ENCODE measurements around the gene ZBTB32. TPM values are rescaled to one million over a fixed set of nuclear protein-coding genes. Genes with fewer than 3 reads are reported as not detected.
"Not testable (repeated sequence)": the region's sequence is repeated elsewhere in the genome, so short reads cannot be mapped to it uniquely, and the experiment has no call there.

The ZBTB32 gene, protein sequence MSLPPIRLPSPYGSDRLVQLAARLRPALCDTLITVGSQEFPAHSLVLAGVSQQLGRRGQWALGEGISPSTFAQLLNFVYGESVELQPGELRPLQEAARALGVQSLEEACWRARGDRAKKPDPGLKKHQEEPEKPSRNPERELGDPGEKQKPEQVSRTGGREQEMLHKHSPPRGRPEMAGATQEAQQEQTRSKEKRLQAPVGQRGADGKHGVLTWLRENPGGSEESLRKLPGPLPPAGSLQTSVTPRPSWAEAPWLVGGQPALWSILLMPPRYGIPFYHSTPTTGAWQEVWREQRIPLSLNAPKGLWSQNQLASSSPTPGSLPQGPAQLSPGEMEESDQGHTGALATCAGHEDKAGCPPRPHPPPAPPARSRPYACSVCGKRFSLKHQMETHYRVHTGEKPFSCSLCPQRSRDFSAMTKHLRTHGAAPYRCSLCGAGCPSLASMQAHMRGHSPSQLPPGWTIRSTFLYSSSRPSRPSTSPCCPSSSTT
- total RNA-seq (2021; ENCODE audit: unreplicated experiment) (not detected), Bru-seq, nascent RNA (percentile 7 among the genes with signal in this experiment), BruChase-seq, experiment 1, labeled RNA remaining after a 2-hour chase (percentile 7 among the genes with signal in this experiment), BruChase-seq, experiment 2, labeled RNA remaining after a 6-hour chase (percentile 22 among the genes with signal in this experiment)
- polyA plus RNA-seq (2012; ENCODE audit: insufficient read length) = 0.53 TPM
- long read RNA-seq, partial matches to known transcripts = 0 of 4 reads
- long read RNA-seq, other reads (novel, unspliced or antisense) = 4 of 4 reads

DNA sequence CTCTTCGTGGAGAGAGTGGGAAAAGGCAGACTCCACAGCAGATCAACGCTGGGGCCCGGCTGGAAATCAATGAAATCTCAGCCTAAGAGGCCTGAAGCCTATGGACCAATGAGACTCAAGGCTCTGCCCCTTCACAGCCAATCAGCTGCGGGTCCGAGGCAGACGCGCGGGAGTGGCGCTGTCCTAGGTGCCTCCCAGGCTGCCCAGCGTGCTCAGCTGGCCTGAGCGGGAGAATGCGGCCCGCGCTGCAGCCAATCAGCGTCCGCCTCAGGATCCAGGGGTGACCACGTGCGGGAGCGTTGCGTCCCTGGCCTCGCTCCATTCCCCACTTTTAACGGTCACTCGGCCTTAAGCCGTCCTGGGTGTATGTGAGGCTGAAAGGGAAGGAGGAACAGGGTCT is at the start of gene ZBTB32:
Gene ZBTB32 (plus strand): TSS at position 341 of the 400 bp plus-strand sequence. CDS start 10,069 bp downstream, outside the sequence.
- in situ Hi-C loops (cut with HindIII; ENCODE audit: low pct_unique_long_range_greater_than_20kb, low sequenced_read_pairs) = no loop called here
- POLR2A ChIA-PET = no interaction called here

DNA sequence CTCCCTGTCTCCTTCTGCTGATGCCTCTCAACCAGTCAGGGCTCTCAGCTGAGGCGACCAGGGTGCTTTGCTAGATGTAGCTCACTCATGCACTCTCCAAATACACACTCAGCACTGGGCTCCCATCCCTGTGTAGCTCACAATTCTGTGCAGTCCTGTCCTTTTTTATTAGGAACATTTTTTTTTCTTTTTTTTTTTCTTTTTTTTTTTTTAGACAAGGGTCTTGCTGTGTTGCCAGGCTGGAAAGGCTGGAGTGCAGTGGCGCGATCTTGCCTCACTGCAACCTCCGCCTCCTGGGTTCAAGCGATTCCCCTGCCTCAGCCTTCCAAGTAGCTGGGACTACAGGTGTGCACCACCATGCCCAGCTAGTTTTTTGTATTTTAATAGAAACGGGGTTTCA is 49.5 kb upstream of the ZBTB32 start:
- not testable (repeated sequence) for H3K4me3 ChIP-seq (ENCODE audit: low read depth in 2 of 2, low read length in 2 of 2)

More for the DNA sequence above, at the start of gene ZBTB32:
- H3K36me3 ChIP-seq (ENCODE audit: control insufficient read depth, insufficient read depth, low read length) = no peaks in the 10 kb centered on the region
- CTCF ChIA-PET = no interaction called here
- no peaks in the 10 kb centered on the region for H3K27me3 ChIP-seq (ENCODE audit: control insufficient read depth, insufficient read depth, low read length)
- no TSS peak for BruUV-seq (replicated peaks)
- H3K9me3 ChIP-seq (ENCODE audit: control insufficient read depth, insufficient read depth, low read depth, low read length) = no peaks in the 10 kb centered on the region
- TF ChIP-seq, protein P1, sequence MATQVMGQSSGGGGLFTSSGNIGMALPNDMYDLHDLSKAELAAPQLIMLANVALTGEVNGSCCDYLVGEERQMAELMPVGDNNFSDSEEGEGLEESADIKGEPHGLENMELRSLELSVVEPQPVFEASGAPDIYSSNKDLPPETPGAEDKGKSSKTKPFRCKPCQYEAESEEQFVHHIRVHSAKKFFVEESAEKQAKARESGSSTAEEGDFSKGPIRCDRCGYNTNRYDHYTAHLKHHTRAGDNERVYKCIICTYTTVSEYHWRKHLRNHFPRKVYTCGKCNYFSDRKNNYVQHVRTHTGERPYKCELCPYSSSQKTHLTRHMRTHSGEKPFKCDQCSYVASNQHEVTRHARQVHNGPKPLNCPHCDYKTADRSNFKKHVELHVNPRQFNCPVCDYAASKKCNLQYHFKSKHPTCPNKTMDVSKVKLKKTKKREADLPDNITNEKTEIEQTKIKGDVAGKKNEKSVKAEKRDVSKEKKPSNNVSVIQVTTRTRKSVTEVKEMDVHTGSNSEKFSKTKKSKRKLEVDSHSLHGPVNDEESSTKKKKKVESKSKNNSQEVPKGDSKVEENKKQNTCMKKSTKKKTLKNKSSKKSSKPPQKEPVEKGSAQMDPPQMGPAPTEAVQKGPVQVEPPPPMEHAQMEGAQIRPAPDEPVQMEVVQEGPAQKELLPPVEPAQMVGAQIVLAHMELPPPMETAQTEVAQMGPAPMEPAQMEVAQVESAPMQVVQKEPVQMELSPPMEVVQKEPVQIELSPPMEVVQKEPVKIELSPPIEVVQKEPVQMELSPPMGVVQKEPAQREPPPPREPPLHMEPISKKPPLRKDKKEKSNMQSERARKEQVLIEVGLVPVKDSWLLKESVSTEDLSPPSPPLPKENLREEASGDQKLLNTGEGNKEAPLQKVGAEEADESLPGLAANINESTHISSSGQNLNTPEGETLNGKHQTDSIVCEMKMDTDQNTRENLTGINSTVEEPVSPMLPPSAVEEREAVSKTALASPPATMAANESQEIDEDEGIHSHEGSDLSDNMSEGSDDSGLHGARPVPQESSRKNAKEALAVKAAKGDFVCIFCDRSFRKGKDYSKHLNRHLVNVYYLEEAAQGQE (IDR thresholded peaks at IDR 0.05; ENCODE audit: insufficient read depth in 1 of 2, low read depth in 2 of 2, low read length in 1 of 2) = peak; percentile 84 to 91
- TF ChIP-seq, protein P2, sequence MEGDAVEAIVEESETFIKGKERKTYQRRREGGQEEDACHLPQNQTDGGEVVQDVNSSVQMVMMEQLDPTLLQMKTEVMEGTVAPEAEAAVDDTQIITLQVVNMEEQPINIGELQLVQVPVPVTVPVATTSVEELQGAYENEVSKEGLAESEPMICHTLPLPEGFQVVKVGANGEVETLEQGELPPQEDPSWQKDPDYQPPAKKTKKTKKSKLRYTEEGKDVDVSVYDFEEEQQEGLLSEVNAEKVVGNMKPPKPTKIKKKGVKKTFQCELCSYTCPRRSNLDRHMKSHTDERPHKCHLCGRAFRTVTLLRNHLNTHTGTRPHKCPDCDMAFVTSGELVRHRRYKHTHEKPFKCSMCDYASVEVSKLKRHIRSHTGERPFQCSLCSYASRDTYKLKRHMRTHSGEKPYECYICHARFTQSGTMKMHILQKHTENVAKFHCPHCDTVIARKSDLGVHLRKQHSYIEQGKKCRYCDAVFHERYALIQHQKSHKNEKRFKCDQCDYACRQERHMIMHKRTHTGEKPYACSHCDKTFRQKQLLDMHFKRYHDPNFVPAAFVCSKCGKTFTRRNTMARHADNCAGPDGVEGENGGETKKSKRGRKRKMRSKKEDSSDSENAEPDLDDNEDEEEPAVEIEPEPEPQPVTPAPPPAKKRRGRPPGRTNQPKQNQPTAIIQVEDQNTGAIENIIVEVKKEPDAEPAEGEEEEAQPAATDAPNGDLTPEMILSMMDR (IDR thresholded peaks at IDR 0.05) = no peak
- ATAC-seq (no peak), DNase-seq (ENCODE audit: low read depth, low spot score) (no peak)
- H3K4me1 ChIP-seq (ENCODE audit: control insufficient read depth, insufficient read depth, low read length) = 0 out of 2 replicates have a peak, but pooled peaks cover 5% of the 10 kb centered on the region
- peak within 1 kb of the TSS in 1 of 2 experiments; percentile 80; a peak in 1 of 4 replicates for H3K4me3 ChIP-seq (ENCODE audit: low read depth in 2 of 2, low read length in 2 of 2)
- H3K27ac ChIP-seq (ENCODE audit: low read length) = no peak within 1 kb of the TSS
- intact Hi-C loops (cut with micrococcal nuclease; ENCODE audit: unreplicated experiment) = no loop called here

DNA sequence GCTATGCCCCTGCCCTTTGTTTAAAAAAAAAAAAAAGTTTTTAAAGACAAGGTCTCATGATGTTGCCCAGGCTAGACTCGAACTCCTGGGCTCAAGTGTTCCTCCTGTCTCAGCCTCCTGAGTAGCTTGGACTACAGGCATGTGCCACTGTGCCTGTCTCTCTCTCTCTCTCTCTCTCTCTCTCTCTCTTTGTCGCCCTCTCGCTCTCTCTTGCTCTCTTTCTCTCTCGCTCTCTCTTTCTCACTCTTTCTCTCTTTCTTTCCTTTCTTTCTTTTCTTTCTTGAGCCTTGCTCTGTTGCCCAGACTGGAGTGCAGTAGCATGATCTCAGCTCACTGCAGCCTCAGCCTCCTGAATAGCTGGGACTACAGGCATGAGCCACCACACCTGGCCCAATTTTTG is 48.8 kb upstream of the ZBTB32 start:
- no TSS peak for BruUV-seq (replicated peaks)
- H3K4me3 ChIP-seq (ENCODE audit: low read depth in 2 of 2, low read length in 2 of 2) = no peak overlapping the region
- ChIA-PET POLR2A (interaction anchor here (0.6 to 0.7 kb wide), 4 partner anchors 7 to 681 kb away, joined by 3 to 9 read pairs (median 6); no protein-coding TSS in a partner anchor), CTCF (interaction anchor here (0.5 kb wide), 1 partner anchor 90 kb away, joined by 4 read pairs; the partner anchor contains the start of genes PSENEN and U2AF1L4)
- no peaks in the 10 kb centered on the region for H3K4me1 ChIP-seq (ENCODE audit: control insufficient read depth, insufficient read depth, low read length)
- H3K27ac ChIP-seq (ENCODE audit: low read length) = no peak overlapping the region
- H3K36me3 ChIP-seq (ENCODE audit: control insufficient read depth, insufficient read depth, low read length) = peaks cover 24% of the 10 kb centered on the region
- DNase-seq (ENCODE audit: low read depth, low spot score) (no peak), ATAC-seq (no peak)
- no peaks in the 10 kb centered on the region for H3K27me3 ChIP-seq (ENCODE audit: control insufficient read depth, insufficient read depth, low read length)
- intact Hi-C loops (cut with micrococcal nuclease; ENCODE audit: unreplicated experiment) = no loop called here
- TF ChIP-seq TCF7L2 (IDR thresholded peaks at IDR 0.05; ENCODE audit: low read depth, low read length) = no peak
- TF ChIP-seq SIN3A (IDR thresholded peaks at IDR 0.05; ENCODE audit: borderline replicate concordance, insufficient read depth, low read depth, low read length) = no peak
- H3K9me3 ChIP-seq (ENCODE audit: control insufficient read depth, insufficient read depth, low read depth, low read length) = no peaks in the 10 kb centered on the region
- in situ Hi-C loops (cut with HindIII; ENCODE audit: low pct_unique_long_range_greater_than_20kb, low sequenced_read_pairs) = no loop called here

More for the DNA sequence above, 49.5 kb upstream of the ZBTB32 start:
- peaks cover 24% of the 10 kb centered on the region for H3K36me3 ChIP-seq (ENCODE audit: control insufficient read depth, insufficient read depth, low read length)
- H3K27ac ChIP-seq (ENCODE audit: low read length); intact Hi-C loops (cut with micrococcal nuclease; ENCODE audit: unreplicated experiment); H3K4me1 ChIP-seq (ENCODE audit: control insufficient read depth, insufficient read depth, low read length); ATAC-seq; in situ Hi-C loops (cut with HindIII; ENCODE audit: low pct_unique_long_range_greater_than_20kb, low sequenced_read_pairs); DNase-seq (ENCODE audit: low read depth, low spot score); H3K27me3 ChIP-seq (ENCODE audit: control insufficient read depth, insufficient read depth, low read length); H3K9me3 ChIP-seq (ENCODE audit: control insufficient read depth, insufficient read depth, low read depth, low read length); BruUV-seq (replicated peaks): not testable (repeated sequence)
- CTCF ChIA-PET = interaction anchor here (0.6 kb wide), 1 partner anchor 144 kb away, joined by 3 read pairs; no protein-coding TSS in a partner anchor
- POLR2A ChIA-PET = interaction anchor here (0.6 to 0.7 kb wide), 2 partner anchors 43 to 97 kb away, joined by 3 to 4 read pairs; no protein-coding TSS in a partner anchor
